ENCODE measurements around the gene DOLPP1. TPM values are rescaled to one million over a fixed set of nuclear protein-coding genes. Genes with fewer than 3 reads are reported as not detected.
A peak's percentile ranks its signal among the peaks of the same experiment; 100 is the strongest.

The DOLPP1 gene
- total and polyA plus RNA-seq, 2 of the 8 experiments (the other 6 are each of a cell fraction or from before 2014, with no cell fraction given): 36.0 to 45.3 TPM

DNA sequence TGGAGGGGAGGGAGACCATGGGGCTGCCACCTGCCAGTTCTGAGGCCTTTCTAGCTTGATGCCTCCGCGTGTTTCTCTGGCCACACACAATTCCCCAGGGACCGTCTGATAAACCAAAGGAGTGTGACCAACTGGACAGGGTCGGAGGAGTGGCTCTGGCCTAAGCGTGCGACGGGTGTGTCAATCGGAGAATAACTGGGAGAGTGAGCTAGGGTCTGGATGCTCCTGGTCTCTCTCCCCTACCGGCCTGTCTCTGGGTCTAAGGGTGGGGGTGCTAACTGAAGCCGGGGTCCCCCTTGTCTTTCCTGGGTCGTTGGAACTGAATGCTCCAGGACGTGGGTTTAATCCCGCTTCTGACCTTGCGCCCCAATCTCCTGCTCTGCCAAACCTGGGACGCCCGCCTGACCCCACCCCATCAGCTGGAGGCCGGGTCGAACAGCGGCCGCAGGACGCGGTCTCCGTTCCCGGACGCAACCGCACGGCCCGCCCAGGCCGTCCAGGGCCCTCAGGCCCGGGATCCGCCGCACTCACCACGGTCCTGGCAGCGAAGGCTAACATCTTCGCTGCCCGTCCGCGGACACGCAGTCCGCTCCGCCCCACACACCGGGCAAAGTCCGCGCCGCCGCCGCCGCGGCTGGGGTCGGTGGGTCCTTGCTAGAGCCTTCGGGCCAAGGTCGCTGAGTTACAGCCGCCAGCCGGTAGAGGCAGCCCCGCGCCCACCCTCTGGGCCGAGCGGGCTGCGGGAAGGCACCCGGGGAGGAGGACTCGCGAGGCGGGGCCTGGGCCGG, 29.2 kb downstream of the DOLPP1 start:
- Histone ChIP-seq H3K14ac (ENCODE audit: insufficient read length) (no peak overlapping the region), H3K4ac (replicated peaks; ENCODE audit: insufficient read length, low read depth, low read length) (peak overlapping the region; percentile 85), H3K27me3 (replicated peaks in 1 of 4; ENCODE audit: control insufficient read depth in 3 of 4, extremely low read depth in 1 of 4, insufficient read depth in 3 of 4, low read length in 3 of 4) (peaks cover 0 to 15% (median 13%) of the 10 kb centered on the region in 4 experiments; a peak in 5 of 7 replicates), H3K9ac (replicated peaks in 1 of 4; ENCODE audit: extremely low read depth in 1 of 4, low read depth in 3 of 4, low read length in 3 of 4) (peak overlapping the region in 1 of 4 experiments; percentile 20; a peak in 4 of 7 replicates), H3K23me2 (ENCODE audit: low read depth, low read length) (peaks cover 10% of the 10 kb centered on the region), H2AFZ (ENCODE audit: low read length) (peak overlapping the region; percentile 47; the same call in 1 of the 2 replicates), H3K4me1 (replicated peaks in 1 of 4; ENCODE audit: control insufficient read depth in 3 of 4, insufficient read depth in 4 of 4, low read length in 3 of 4) (peaks cover 0 to 5% (median 3%) of the 10 kb centered on the region in 4 experiments; a peak in 3 of 7 replicates), H2BK120ac (replicated peaks; ENCODE audit: low read depth, low read length) (no peak overlapping the region), H3K27ac (ENCODE audit: low read depth, low read length) (no peak overlapping the region), H4K91ac (replicated peaks; ENCODE audit: insufficient read length, low read length) (no peak overlapping the region), H2BK12ac (ENCODE audit: low read depth, low read length) (no peak overlapping the region), H2BK15ac (ENCODE audit: low read length) (no peak overlapping the region), H3K23ac (ENCODE audit: insufficient read length) (no peak overlapping the region), H2BK5ac (ENCODE audit: low read depth, low read length) (no peak overlapping the region), H3K9me3 (ENCODE audit: insufficient read depth in 2 of 2, low read depth in 1 of 2, low read length in 1 of 2) (no peaks in the 10 kb centered on the region), H4K20me1 (replicated peaks in 1 of 2; ENCODE audit: control insufficient read depth in 1 of 2, insufficient read depth in 2 of 2, low read length in 2 of 2) (peaks cover 0 to 2% of the 10 kb centered on the region in 2 experiments), H3K36me3 (ENCODE audit: control insufficient read depth in 2 of 4, insufficient read depth in 4 of 4, low read length in 3 of 4) (no peaks in the 10 kb centered on the region), H3K56ac (replicated peaks; ENCODE audit: insufficient read length, low read depth, low read length) (peak overlapping the region; percentile 69), H3K79me2 (ENCODE audit: control insufficient read depth in 1 of 2, insufficient read depth in 2 of 2, low read length in 2 of 2) (peaks cover 0 to 34% of the 10 kb centered on the region in 2 experiments; a peak in 3 of 4 replicates), H2BK20ac (ENCODE audit: low read length) (no peak overlapping the region), H4K5ac (ENCODE audit: insufficient read length, low read depth, low read length) (no peak overlapping the region), H4K8ac (ENCODE audit: extremely low read depth, insufficient read depth, low read length) (peak overlapping the region; percentile 63), H3K4me3 (ENCODE audit: extremely low read depth in 1 of 4, insufficient read depth in 2 of 4, low read depth in 3 of 4, low read length in 4 of 4) (peak overlapping the region; percentile 75 to 95 (median 84)), H3K18ac (ENCODE audit: extremely low read depth, low read length) (no peak overlapping the region; the same call in 1 of the 2 replicates), H3K79me1 (ENCODE audit: low read depth, low read length) (peaks cover 4% of the 10 kb centered on the region), H2AK5ac (ENCODE audit: low read depth, low read length) (no peak overlapping the region), H3K4me2 (ENCODE audit: insufficient read depth in 1 of 2, low read depth in 2 of 2, low read length in 2 of 2) (peak overlapping the region; percentile 84 to 87)
- ChIA-PET CTCF (ENCODE audit: partially characterized antibody) (interaction anchor here (0.6 to 9.7 kb wide), 3 partner anchors 12 to 73 kb away, joined by 3 to 64 read pairs (median 4); no protein-coding TSS in a partner anchor), POLR2A (ENCODE audit: partially characterized antibody) (interaction anchor here (0.8 to 1.4 kb wide), 4 partner anchors 10 to 30 kb away, joined by 3 to 5 read pairs (median 4); partner anchors contain the start of gene DOLPP1)
- WGBS, 2 experiments (ENCODE audit: extremely low coverage in 1 of 2, insufficient coverage in 1 of 2, insufficient read length in 1 of 2, insufficient replicate concordance in 2 of 2, low coverage in 1 of 2, low lambda C conversion rate in 2 of 2, missing lambda C conversion rate in 1 of 2): 26% methylated on average over 25 of the region's 64 CpGs; no CpG with 5 or more reads in 1 of the 2 experiments
- DNase-seq (ENCODE audit: low read depth in 1 of 2, low spot score in 2 of 2): peak in 1 of 2 experiments; percentile 65
- no peak for FAIRE-seq
- TF ChIP-seq TAF1 (IDR thresholded peaks at IDR 0.05; ENCODE audit: low read depth, low read length) (no peak), RAD21 (IDR thresholded peaks at IDR 0.05 in 1 of 2, conservative IDR thresholded peaks at IDR 0.05 in 1 of 2; ENCODE audit: low read depth in 2 of 2, low read length in 2 of 2) (no peak), KDM5A (IDR thresholded peaks at IDR 0.05; ENCODE audit: low read length) (no peak), CHD1 (IDR thresholded peaks at IDR 0.05; ENCODE audit: low read depth, low read length) (no peak), NRF1 (IDR thresholded peaks at IDR 0.05; ENCODE audit: low read depth, low read length) (no peak), TBP (IDR thresholded peaks at IDR 0.05; ENCODE audit: low read depth, low read length) (no peak), HDAC2 (IDR thresholded peaks at IDR 0.05; ENCODE audit: borderline replicate concordance in 1 of 2, low read depth in 2 of 2, low read length in 2 of 2) (peak in 1 of 2 experiments; percentile 45; a peak in 1 of 4 replicates), CHD2 (IDR thresholded peaks at IDR 0.05; ENCODE audit: low read length) (no peak), GABPA (IDR thresholded peaks at IDR 0.05; ENCODE audit: borderline replicate concordance, insufficient read depth, low read length) (no peak), JUND (IDR thresholded peaks at IDR 0.05; ENCODE audit: low read length) (no peak), ZNF274 (IDR thresholded peaks at IDR 0.05; ENCODE audit: borderline replicate concordance, extremely low read depth, low read length) (no peak)

Data from H1 (cell line).